GM12878 (cell line): ENCODE results near the gene FKRP. TPM values are rescaled to one million over a fixed set of nuclear protein-coding genes. Genes with fewer than 3 reads are reported as not detected.

Source experiments
- ATAC-seq: fragments of 200-7000 bp; cut with Tn5 transposase; 3 replicates; pipeline ENCODE4 v1.9.1; 2020; ENCODE audit warnings: mild to moderate bottlenecking, moderate library complexity
- BruUV-seq: library from RNA; stranded (reverse); fragments of 400-500 nt; replicated peaks from 2 replicates; lab custom pipeline; 2021; lab: Mats Ljungman, UMichigan
- CTCF ChIA-PET: fragments of 300-600 bp; sonication (Branson Sonifier 250); formaldehyde crosslinking; extraction: SDS; loops from one replicate; lab custom pipeline; 2021; ENCODE audit warnings: inconsistent platforms; lab: Yijun Ruan, JAX
- POLR2A ChIA-PET: fragments of 350-600 bp; formaldehyde crosslinking; extraction: SDS; loops from one replicate; lab custom pipeline; 2021; ENCODE audit warnings: inconsistent platforms; lab: Charles Lee
- RAD21 ChIA-PET: fragments of 300-600 bp; sonication (Branson Sonifier 250); formaldehyde crosslinking; loops from one replicate; lab custom pipeline; 2023; ENCODE audit warnings: antibody characterized with exemption; ENCODE audit not compliant: unreplicated experiment; lab: Charles Lee
- SMC1A ChIA-PET: fragments of 300-600 bp; sonication (Branson Sonifier 250); formaldehyde crosslinking; loops from one replicate; lab custom pipeline; 2023; ENCODE audit not compliant: unreplicated experiment, uncharacterized antibody; lab: Charles Lee
- DNase-seq: peaks from one replicate; pipeline ENCODE4 v3.0.0-alpha.2; 2011; ENCODE audit warnings: low read depth, low spot score
- FAIRE-seq: peaks from 3 replicates; lab custom pipeline; 2011; peaks lifted over from hg19 to GRCh38; lab: Jason Lieb, UNC
- H2AFZ ChIP-seq: 2 replicates; pipeline ENCODE4 v1.6.0; 2011; ENCODE audit warnings: low read depth, low read length, control low read depth; ENCODE audit not compliant: control insufficient read depth
- H3K27ac ChIP-seq: 2 replicates; pipeline ENCODE4 v1.5.1; 2011; ENCODE audit warnings: control low read depth; ENCODE audit not compliant: control insufficient read depth, insufficient read depth
- H3K27me3 ChIP-seq, 2 experiments: replicated peaks in 1 of 2; 2 replicates each; pipeline versions ENCODE4 v1.6.0 to v1.6.1; 2011; ENCODE audit warnings: low read length in 1 of 2; ENCODE audit not compliant: control insufficient read depth in 2 of 2, insufficient read depth in 2 of 2
- H3K36me3 ChIP-seq, 2 experiments: 2 replicates each; pipeline ENCODE4 v1.5.1; 2011; ENCODE audit warnings: low read length in 1 of 2; ENCODE audit not compliant: control insufficient read depth in 2 of 2, insufficient read depth in 2 of 2
- H3K4me1 ChIP-seq: 2 replicates; pipeline ENCODE4 v1.6.1; 2011; ENCODE audit warnings: mild to moderate bottlenecking, low read length, moderate library complexity, mixed read lengths; ENCODE audit not compliant: control insufficient read depth, insufficient read depth
- H3K4me2 ChIP-seq: 2 replicates; pipeline ENCODE4 v1.6.0; 2011; ENCODE audit warnings: control low read depth; ENCODE audit not compliant: control insufficient read depth, insufficient read depth
- H3K4me3 ChIP-seq: fragments of 200-600 bp; sonication (generic); 2 replicates; pipeline ENCODE4 v1.5.1; 2016
- H3K79me2 ChIP-seq: 2 replicates; pipeline ENCODE4 v1.6.0; 2011; ENCODE audit warnings: low read length; ENCODE audit not compliant: control insufficient read depth, insufficient read depth
- H3K9ac ChIP-seq: 2 replicates; pipeline ENCODE4 v1.8.0; 2011; ENCODE audit warnings: low read length, control low read depth, mixed read lengths; ENCODE audit not compliant: control insufficient read depth, insufficient read depth
- H3K9me3 ChIP-seq: replicated peaks from 3 replicates; pipeline ENCODE4 v1.5.1; 2011; ENCODE audit warnings: mild to moderate bottlenecking, low read length; ENCODE audit not compliant: control insufficient read depth, insufficient read depth
- H4K20me1 ChIP-seq: 2 replicates; pipeline ENCODE4 v1.6.0; 2011; ENCODE audit not compliant: control insufficient read depth, insufficient read depth
- FOXK2 ChIP-seq: fragments of 450-650 bp; IDR thresholded peaks from 2 replicates; pipeline ENCODE4 v1.6.1; 2017; ENCODE audit warnings: mild to moderate bottlenecking, moderate library complexity
- USF1 ChIP-seq: IDR thresholded peaks from 2 replicates; pipeline ENCODE4 v1.6.1; 2011; ENCODE audit warnings: borderline replicate concordance, low read depth, mild to moderate bottlenecking, moderate library complexity, mixed read lengths, low read length; ENCODE audit not compliant: insufficient read depth; ENCODE audit errors: extremely low read length
- ZNF24 ChIP-seq: fragments of 450-650 bp; IDR thresholded peaks from 2 replicates; pipeline ENCODE4 v1.6.1; 2017; ENCODE audit warnings: antibody characterized with exemption, mild to moderate bottlenecking
- WGBS: methylation state at CpG from one replicate; pipeline ENCODE4 v1.1.6; 2016; ENCODE audit warnings: low lambda C conversion rate; ENCODE audit not compliant: insufficient replicate concordance, insufficient coverage; ENCODE audit errors: missing lambda C conversion rate; 5-methylcytosine and 5-hydroxymethylcytosine counted together
- in situ Hi-C: fragments of 300-500 bp; cut with MboI; formaldehyde crosslinking; loops from 9 replicates; pipeline ENCODE4 v1.14.3; 2018; ENCODE audit warnings: mixed read lengths
- intact Hi-C: fragments of 100-400 bp; cut with micrococcal nuclease; formaldehyde crosslinking; loops from one replicate; pipeline ENCODE4 v1.14.2; 2022; ENCODE audit not compliant: unreplicated experiment
- polyA plus RNA-seq, 11 experiments: library from polyadenylated mRNA; depleted of rRNA in 4 of 11; unstranded in 6 of 11; stranded (reverse) in 5 of 11; fragments of >200 nt; fragmentation: Nextera tagmentation in 4 of 11; fragmentation: Illumina TruSeq in 1 of 11; extraction: Ambion mirVana in 4 of 11; extraction: Trizol in 1 of 11; gene quantifications; 1 replicate in 1 of 11; 2 replicates in 10 of 11; pipeline versions ENCODE4 v1.2.1 to v1.2.3, GENCODE V29; 2011 to 2016; ENCODE audit warnings: inconsistent platforms in 2 of 11, missing spikeins in 2 of 11, low read depth in 1 of 11
- total RNA-seq, 4 experiments: library from RNA; depleted of rRNA in 3 of 4; stranded (reverse); fragments of >200 nt in 3 of 4; fragmentation: Illumina TruSeq in 1 of 4; extraction: Trizol in 1 of 4; gene quantifications; 2 replicates each; pipeline versions ENCODE4 v1.2.1 to v1.2.3, GENCODE V29; 2013 to 2021

FKRP gene
- total and polyA plus RNA-seq, 10 of the 15 experiments (the other 5 are each of a cell fraction or from before 2014, with no cell fraction given) = 1.3 to 14.1 (median 7.8) TPM

- H3K4me2 ChIP-seq = no peak overlapping the region
- no peaks in the 10 kb centered on the region; the same call in none of the 2 replicates for H4K20me1 ChIP-seq
- H3K79me2 ChIP-seq = peaks cover 3% of the 10 kb centered on the region; the same call in 1 of the 2 replicates
These were observed 17.6 kb upstream of the FKRP start for GRCh38 chr19:46728208-46728607.

More at GRCh38 chr19:46728208-46728607, 17.6 kb upstream of the FKRP start:
- FAIRE-seq (no peak), DNase-seq (no peak), ATAC-seq (no peak)
- no TSS peak for BruUV-seq
- Histone ChIP-seq H3K36me3 (peaks cover 40 to 84% of the 10 kb centered on the region in 2 experiments; a peak in 3 of 4 replicates), H2AFZ (no peak overlapping the region), H3K27ac (no peak overlapping the region), H3K27me3 (no peaks in the 10 kb centered on the region), H3K9ac (no peak overlapping the region), H3K4me3 (no peak overlapping the region), H3K4me1 (peaks cover 10% of the 10 kb centered on the region)
- in situ Hi-C loops = no loop called here
- ChIA-PET SMC1A (interaction anchor here (1.2 to 2.3 kb wide), 7 partner anchors 10 to 116 kb away, joined by 3 to 21 read pairs (median 4); partner anchors contain the start of gene DACT3), CTCF (interaction anchor here (0.8 to 6.0 kb wide), 20 partner anchors 9 to 200 kb away, joined by 3 to 78 read pairs (median 6); partner anchors contain the start of genes DACT3 and PRKD2), POLR2A (interaction anchor here (0.5 to 2.0 kb wide), 2 partner anchors 10 to 12 kb away, joined by 3 to 5 read pairs; no protein-coding TSS in a partner anchor), RAD21 (interaction anchor here (0.6 to 2.2 kb wide), 8 partner anchors 14 to 198 kb away, joined by 3 to 11 read pairs (median 3); partner anchors contain the start of gene DACT3)
- WGBS = 76% methylated on average over 14 of the region's 14 CpGs
- TF ChIP-seq ZNF24 = no peak
- TF ChIP-seq USF1 = no peak
- no peak for TF ChIP-seq FOXK2
- TF ChIP-seq, all 136 proteins: peak for 0
- intact Hi-C loops = loop anchor here (1.0 to 5.0 kb wide), 2 partner anchors 24 to 36 kb away; no protein-coding TSS in a partner anchor
- H3K9me3 ChIP-seq = no peaks in the 10 kb centered on the region
